GM19324 (cell line): ENCODE measurements around the gene EFNB2.

Experiments used
- ATAC-seq: cut with Tn5 transposase; IDR thresholded peaks from one replicate; pipeline ENCODE4 v1.9.1; 2021; ENCODE audit warnings: mild to moderate bottlenecking, moderate library complexity; ENCODE audit not compliant: unreplicated experiment, low FRiP score

Gene EFNB2

GRCh38 chr13:106527445-106527801, 8.0 kb downstream of the EFNB2 start:
- ATAC-seq = no peak

DNA sequence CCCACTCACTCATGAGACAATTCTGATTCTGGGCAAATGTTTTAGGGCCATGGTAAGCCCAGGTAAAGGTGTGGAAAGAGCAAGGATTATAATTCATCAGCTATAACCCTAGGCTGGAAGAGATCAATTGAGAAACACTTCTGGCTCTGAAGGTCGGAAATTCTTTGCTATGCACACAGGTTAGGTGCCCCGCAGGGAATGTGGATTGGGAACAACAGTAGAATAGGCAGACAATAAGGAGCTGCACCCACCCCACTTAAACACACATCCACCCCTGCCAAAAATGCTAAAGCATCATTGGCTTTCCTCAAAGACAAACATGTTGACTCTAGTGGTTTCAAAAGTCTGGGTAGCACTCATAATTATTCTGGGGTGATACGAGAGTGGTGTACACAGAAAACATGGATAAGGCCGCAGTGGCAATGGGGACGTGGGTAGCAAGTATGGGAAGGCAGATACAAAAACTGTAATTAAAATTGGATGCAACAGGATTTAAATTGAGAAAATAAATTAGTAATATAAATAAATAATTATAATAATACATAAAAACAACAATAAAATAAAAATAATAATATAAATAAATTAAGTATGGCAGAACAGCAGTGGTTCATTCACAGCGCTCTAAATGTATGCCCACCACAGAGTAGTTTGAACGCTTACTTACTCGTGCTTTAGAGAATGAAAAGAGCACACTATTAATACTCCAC, 8.6 kb downstream of the EFNB2 start:
- ATAC-seq = no peak

GRCh38 chr13:106525865-106526264, 9.6 kb downstream of the EFNB2 start:
- ATAC-seq = no peak

DNA sequence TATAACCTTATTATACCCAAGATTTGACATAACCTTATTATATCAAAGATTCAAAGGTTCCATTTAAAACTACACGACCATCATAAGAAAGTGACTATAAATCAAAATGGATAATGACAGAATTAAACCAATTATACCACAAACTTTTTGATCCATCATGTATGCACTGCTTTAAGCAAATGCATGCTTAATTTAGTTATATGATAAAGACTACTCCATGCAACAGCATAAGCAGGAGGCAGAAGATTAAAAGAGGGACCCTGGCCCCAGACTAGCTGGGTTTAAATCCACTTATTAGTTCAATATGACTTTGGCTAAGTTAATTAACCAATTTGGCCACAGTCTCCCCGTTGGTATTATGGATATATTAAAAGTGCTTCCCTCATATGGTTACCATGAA, 11.4 kb downstream of the EFNB2 start:
- no peak for ATAC-seq

DNA sequence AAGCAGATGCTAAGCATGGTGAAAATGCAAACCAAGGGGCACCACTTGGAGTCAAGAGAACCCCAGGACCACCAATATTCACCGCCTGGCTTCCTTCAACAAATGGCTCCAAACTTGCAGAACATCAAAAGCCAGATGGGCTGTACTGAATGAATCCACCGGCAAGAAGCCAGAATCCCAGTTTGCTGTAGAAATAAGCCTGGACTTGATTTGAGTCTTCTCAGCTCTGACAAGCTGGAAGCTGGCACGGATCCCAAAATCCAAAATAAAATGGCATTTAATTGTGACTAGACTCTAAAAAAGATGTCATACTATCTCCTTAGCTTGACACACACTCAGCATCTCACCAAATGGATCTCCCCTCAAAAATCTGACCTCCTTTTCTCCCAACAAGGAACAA, 11.9 kb downstream of the EFNB2 start:
- no peak for ATAC-seq

DNA sequence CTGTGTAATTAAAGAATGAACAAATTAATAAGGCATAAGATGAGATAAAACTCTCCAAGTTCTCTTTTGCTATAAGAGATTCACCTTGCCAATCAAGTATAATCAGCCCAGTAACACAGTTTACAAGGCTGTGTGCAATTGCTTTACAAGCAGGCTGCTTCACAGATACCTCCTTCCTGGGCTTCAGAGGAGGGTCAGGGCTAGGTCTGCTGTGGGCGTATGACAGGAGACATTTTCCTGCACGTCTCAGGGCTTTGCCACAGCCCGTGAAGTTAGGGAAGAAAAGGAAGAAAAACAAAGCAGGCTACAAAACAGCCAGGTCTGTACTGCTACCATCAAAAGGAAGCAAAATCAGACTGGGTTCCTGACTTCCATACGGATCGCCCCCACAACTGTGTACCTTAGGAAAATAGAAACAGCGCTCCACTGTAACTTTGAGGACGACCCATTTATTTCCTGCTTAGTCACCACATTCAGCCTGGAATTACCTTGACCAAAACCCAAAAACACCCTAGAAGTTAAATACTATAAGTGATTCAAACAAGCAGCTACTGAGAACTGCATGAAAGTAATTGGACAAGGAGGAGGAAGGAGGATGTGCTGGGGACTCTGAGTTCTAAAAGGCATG, 12.4 kb downstream of the EFNB2 start:
- ATAC-seq = no peak

DNA sequence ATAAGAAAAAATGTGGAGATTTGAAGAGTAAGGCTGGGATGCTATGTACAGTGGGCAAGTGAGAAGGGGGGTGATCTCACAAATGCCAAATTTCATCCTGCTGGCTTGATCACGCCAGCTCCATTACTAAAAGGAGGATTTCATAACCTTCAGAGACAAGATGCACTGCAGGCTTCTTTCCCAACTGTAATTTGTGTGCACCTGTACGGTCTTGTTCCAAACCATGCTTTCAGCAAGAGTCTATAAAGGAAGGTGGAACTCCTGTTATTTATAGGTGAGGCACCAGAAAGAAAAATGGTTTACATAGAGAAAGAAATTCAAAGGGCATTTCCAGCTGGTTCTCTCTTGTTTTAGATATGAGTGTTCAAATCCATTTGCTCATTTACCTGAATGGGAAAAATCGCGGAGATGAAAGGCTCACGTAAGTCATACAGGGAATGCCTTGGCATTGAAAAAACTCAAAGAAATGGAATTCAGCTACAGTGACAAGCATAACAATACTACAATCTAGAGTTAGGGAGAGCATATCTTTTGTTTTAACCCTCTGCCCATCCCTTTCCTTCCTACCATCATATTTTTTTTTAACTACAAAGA, 13.3 kb downstream of the EFNB2 start:
- ATAC-seq = no peak

DNA sequence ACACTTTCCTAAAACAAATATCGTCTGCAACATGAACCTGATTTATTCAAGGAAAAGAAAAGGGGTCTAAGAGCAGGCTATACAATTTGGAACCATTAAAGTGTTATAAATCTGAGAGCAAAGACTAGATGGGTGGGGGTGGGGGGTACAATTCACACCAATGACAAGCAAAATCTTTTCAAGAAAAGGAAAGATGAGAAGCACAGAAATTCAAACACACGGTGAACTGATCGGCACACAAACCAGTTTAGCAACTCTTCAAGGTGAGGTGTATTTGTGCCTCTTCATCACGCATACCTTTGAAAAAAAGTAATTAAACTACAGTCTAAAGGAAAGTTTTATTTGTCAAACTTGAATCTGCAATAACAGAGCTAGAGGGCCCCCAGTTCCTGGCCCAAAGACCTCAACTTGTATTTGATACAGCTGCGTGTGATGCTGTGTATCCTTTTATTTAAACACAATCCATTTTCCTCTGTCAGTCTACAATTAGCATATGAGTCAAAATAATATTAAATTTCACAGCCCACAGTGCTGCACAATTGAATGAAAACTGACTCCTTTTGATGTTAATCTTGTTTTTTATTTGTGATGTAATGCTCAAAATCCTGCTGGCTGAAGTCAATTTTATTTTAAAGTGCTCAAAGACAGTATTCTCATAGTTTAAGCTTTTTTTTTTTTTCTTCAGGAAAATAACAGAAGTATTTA, 14.2 kb downstream of the EFNB2 start:
- ATAC-seq = no peak

DNA sequence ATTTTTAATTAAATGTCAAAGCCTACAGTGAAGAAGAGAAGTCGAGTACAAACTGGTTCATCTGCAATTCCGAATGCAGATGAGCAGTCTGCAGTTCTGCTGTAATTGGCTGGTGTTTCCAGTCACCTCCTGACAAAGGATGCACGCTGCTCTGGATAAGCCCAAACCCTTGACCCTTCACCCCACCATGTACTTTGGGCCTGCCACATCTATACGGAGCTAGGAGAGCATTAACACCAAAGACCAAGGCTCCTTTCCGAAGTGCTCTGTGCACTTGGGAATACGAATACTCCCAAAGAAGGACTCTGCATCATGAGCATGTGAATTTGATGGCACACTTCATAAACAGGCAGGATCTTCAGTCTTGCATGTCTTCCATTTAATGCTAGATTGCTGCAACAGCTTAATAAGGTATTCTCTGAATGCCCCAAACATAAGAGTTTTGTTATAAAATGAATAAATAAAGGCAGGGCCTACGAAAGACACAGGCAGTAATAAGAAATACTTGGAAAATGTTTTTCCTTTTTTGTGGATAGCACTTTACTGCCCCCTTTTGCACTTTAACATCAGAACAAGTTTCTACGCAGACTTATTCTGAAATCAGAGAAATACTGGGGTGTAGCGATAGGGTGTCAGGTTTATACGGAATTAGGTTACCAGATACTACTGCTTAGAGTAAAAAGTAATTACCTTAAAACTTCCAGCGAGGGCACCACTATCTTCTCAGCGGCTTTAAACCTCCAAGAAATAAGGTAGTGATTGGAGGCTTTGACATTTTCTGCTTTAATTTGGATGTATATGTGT, 15.0 kb downstream of the EFNB2 start:
- no peak for ATAC-seq

- ATAC-seq = no peak
Observed at GRCh38 chr13:106518512-106518911, 16.9 kb downstream of the EFNB2 start.

- ATAC-seq = no peak
Observed at GRCh38 chr13:106517109-106517847, 18.2 kb downstream of the EFNB2 start.

DNA sequence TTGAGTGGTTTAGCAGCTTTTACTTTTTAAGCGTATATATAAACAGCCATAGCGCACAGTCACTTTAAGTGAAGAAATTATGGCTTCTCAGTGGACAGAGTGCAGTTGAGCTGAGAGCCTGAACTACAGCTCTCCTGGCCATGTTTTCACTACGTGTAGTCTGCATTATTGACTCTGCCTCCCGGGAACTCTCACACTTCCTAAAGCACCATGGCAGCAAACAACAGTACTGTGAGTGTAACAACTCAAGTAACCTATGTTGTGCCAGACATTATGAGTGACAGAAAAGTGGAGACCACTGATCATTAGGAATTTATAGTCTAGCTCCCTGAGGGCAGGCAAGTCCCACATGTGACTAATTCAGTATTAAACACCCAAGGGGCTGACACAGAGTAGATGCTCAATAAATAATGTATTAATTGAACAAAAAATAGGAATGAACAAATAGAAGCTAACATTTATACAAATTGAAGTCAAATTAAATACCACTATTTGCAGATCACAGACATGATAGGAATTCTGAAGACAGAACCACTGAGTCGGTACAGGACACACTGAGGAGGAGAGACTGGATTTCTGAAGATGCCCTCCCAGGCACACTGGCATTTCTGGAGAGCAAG, 19.7 kb downstream of the EFNB2 start:
- no peak for ATAC-seq

DNA sequence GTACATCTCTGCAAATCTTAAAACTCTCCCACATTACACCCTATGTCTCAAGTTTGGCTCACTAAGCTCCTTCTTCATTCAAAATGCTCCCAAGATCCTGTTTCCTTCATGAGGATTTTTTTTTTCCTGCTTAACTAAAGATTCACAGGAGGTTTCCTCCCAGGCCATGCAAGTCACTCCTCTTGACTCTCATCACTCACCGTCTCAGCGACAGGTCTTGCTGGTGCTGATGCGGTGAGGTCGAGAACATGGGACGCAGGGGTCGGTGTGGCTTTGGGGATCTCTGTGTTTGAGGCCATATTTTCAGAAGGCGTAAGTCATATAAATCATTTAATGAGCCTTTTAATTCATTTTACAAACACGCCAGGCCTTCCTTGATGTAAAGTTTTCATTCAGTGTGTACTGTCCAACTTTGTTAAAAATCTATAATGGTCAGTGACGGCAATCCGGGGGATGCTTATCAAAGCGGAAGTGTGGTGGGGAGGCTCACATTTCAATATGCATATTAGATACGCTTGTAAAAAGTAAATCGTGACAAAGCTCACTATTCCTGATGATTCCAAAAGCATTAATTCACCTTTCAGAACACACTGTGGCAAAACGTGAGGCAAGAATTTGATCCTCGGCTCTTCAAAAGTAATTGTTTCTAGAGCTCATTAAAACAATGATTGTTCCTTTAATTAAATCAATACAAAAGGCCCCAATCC, 20.4 kb downstream of the EFNB2 start:
- ATAC-seq = no peak

- no peak for ATAC-seq
Observed at GRCh38 chr13:106513025-106513983, 22.2 kb downstream of the EFNB2 start.

GRCh38 chr13:106507560-106508274, 27.7 kb downstream of the EFNB2 start:
- ATAC-seq = no peak

GRCh38 chr13:106506286-106506685, 29.2 kb downstream of the EFNB2 start:
- ATAC-seq = no peak

DNA sequence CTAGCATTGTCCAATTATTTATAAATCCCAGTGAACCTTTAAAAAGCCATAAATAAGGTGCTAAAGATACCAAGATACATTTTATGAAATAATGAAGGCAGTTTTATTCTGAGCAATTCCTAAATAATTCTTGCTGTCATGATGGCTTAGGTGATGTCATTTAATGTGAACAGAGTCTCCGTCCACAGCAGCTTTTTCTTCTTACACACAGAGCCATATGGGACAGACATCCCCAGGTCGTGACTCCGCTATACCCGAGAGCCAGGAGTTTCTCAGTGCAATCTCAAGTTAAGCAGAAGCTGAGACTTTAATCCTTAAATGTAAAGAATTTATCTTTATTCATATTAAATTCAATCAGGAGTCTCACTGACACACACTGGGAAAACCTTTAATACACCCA, 29.7 kb downstream of the EFNB2 start:
- no peak for ATAC-seq
